Pulmonary artery endothelial cell (primary cell): ENCODE results near the gene TEX28. TPM values are rescaled to one million over a fixed set of nuclear protein-coding genes. Genes with fewer than 3 reads are reported as not detected.
"Not testable (repeated sequence)": the region's sequence is repeated elsewhere in the genome, so short reads cannot be mapped to it uniquely, and the experiment has no call there.

Experiments used
- DNase-seq: peaks from one replicate; pipeline ENCODE4 v3.0.0-alpha.2; 2011; ENCODE audit warnings: low read depth, low spot score
- total RNA-seq: library from RNA; depleted of rRNA; stranded (reverse); fragments of >200 nt; gene quantifications from 2 replicates; pipeline ENCODE4 v1.2.3, GENCODE V29; 2014

TEX28 gene
- total RNA-seq, 1 donor from 2014 or later = not detected

DNA sequence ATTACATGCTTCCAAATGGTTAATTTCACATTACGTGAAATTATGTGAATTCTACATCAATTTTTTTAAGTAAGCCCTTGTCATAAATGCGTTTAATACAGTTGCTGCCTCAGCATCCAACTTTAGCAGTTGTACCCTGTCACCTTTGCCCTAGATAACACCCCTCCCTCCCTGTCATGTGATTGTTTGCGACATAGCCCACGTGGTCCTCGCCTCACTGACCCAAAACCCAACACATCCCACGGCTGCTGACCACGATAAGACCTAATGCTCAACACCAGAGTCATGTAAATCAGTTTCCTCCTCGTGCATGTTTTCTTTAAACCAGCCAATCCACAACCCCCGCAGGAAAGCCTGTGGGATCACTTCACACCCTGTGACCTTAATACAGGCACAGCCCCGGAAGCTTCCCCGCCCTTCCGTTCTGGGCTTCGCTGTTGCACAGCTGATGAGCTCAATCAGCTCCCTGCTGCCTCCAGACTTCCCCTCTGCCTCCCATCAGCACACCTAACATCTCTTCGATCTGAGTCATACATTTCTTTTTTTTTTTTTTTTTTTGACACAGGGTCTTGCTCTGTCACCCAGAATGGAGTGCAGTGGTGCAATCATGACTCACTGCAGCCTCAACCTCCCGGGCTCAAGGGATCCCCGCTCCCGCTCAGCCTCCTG lies 47.4 kb downstream of the TEX28 start:
- DNase-seq = not testable (repeated sequence)

DNA sequence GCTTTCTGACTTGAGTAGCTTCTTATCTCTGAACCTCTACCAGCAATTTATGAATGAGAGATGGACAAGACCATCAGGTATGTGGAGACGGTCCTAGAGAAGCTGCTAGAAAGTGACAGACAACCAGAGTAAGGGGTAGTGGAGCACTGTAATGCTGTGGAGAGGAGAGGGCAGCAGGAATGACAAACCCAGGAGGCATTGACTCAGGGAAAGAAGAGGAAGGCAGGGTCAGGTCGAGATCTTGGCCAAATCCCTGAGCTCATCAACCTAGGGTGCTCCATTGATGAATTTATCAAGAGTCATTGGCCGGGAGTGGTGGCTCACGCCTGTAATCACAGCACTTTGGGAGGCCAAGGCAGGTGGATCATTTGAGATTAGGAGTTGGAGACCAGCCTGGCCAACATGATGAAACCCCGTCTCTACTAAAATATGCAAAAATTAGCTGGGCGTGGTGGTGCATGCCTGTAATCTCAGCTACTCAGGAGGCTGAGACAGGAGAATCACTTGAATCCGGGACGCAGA lies 54.9 kb downstream of the TEX28 start:
- DNase-seq = not testable (repeated sequence)

DNA sequence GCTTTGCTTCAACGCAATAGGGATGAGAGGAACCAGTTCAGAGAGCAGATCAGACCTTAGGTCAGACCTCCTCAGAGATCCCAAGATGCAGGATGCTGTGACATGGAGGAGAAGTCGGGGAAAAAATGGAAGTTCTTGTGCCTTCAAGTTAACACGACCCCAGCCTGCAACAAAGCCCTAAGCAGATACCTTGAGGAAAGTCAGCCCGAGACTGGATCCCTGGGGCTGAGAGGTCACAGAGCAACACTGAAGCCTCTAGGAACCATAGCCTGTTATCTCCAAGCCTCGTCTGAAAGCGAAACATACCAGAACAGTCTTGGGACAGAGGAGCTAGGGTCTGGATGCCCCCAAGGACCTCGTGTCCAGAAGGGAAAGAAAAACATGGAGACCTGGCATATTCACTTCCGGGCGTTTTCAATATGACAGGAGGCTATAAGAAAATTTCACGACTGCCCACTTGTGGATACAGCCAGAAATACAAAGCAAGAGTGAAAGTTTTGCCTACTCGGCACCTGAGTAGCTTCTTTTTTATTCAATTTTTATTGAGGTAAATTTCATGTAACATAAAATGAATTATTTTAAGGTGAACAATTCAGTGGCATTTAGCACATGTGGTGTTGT lies 55.9 kb downstream of the TEX28 start:
- DNase-seq = not testable (repeated sequence)

DNA sequence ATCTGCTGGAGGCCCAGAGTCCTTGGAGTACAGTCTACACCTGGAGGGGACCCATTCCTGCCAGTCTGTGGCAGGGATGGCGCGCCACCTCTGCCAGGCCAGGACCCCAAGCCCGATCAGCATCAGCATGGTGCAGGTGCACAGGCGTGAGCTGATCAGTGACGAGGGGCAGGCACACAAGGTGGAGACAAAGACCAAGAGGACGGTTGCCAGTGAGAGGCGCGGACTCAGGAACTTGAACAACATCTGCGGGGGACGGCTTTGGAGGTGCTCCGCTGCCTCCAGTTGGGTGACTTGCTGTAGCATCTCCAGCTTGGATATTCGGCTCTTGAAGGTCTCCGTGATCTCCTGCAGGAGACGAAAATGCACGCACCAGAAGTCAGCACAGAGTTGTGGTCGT lies 61.3 kb downstream of the TEX28 start:
- DNase-seq = not testable (repeated sequence)

DNA sequence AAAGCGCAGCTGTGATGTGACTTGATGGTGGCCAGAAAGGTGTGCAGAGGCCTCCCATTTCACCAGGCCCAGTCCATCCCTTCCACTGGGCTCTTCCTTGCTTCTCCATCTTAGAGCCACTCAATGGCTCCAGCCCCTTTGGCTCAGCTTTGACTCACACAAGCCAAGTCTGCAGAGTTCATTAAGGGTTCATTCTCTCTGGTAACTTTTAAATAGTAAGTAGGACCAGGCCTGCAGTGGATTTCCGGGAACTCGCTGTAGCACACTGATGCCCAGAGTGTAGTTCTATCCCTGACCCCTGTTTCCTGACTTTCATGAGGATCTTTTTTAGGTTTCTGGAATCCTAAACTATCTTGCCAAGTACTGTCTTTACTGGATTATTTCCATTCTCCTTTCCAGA lies 63.5 kb downstream of the TEX28 start:
- DNase-seq = not testable (repeated sequence)

- DNase-seq = not testable (repeated sequence)
These were observed 68.2 kb downstream of the TEX28 start for GRCh38 chrX:154226706-154227105.

- DNase-seq = not testable (repeated sequence)
These were observed 69.6 kb downstream of the TEX28 start for GRCh38 chrX:154225292-154225691.

Other genes with a start within 250 kb of the TEX28 start
- 20.4 and 21.6 TPM in 2 replicates for gene MECP2, start 197.4 kb downstream of the TEX28 start, total RNA-seq
- not detected in 2 replicates for gene OPN1LW, start 150.9 kb downstream of the TEX28 start, total RNA-seq
- gene OPN1MW, start 112.5 kb downstream of the TEX28 start, total RNA-seq = not detected in 2 replicates
- not detected in 2 replicates for gene OPN1MW2, start 75.4 kb downstream of the TEX28 start, total RNA-seq
- gene OPN1MW3, start 37.5 kb downstream of the TEX28 start, total RNA-seq = not detected in 2 replicates
- gene TKTL1, start 671 bp upstream of the TEX28 start, total RNA-seq = not detected in 2 replicates
- gene FLNA, start 79.5 kb upstream of the TEX28 start, total RNA-seq = 1,775 and 2,557 TPM in 2 replicates
- gene EMD, start 84.2 kb upstream of the TEX28 start, total RNA-seq = 20.1 and 23.5 TPM in 2 replicates
- 1,825 and 3,241 TPM in 2 replicates for gene RPL10, start 103.3 kb upstream of the TEX28 start, total RNA-seq
- gene DNASE1L1, start 114.1 kb upstream of the TEX28 start, total RNA-seq = 107 and 134 TPM in 2 replicates
- 17.7 and 18.6 TPM in 2 replicates for gene TAFAZZIN, start 116.4 kb upstream of the TEX28 start, total RNA-seq
- 66.5 and 104 TPM in 2 replicates for gene ATP6AP1, start 133.6 kb upstream of the TEX28 start, total RNA-seq
- 48.3 and 56.0 TPM in 2 replicates for gene GDI1, start 142.0 kb upstream of the TEX28 start, total RNA-seq
- 82.1 and 86.7 TPM in 2 replicates for gene FAM50A, start 149.0 kb upstream of the TEX28 start, total RNA-seq
- 6.9 and 10.9 TPM in 2 replicates for gene PLXNA3, start 163.2 kb upstream of the TEX28 start, total RNA-seq
- gene LAGE3, start 184.2 kb upstream of the TEX28 start, total RNA-seq = 12.5 and 13.0 TPM in 2 replicates
- 47.5 and 56.1 TPM in 2 replicates for gene UBL4A, start 191.5 kb upstream of the TEX28 start, total RNA-seq
- gene SLC10A3, start 195.5 kb upstream of the TEX28 start, total RNA-seq = 12.5 and 14.3 TPM in 2 replicates
- 21.4 and 23.2 TPM in 2 replicates for gene FAM3A, start 221.1 kb upstream of the TEX28 start, total RNA-seq